SK-N-MC (cell line): ENCODE data around the gene PRKCB.
A peak's percentile ranks its signal among the peaks of the same experiment; 100 is the strongest.

Experiments used
- DNase-seq: peaks from one replicate; pipeline ENCODE4 v3.0.0-alpha.2; 2011; ENCODE audit warnings: low read depth, low spot score
- H3K27ac ChIP-seq: fragments of 200-600 bp; sonication (generic); 2 replicates; pipeline ENCODE4 v1.5.1; 2016; ENCODE audit warnings: mixed run types
- H3K36me3 ChIP-seq: fragments of 200-600 bp; sonication (generic); 2 replicates; pipeline ENCODE4 v1.6.1; 2017; ENCODE audit warnings: antibody characterized with exemption, low read length, mixed read lengths; ENCODE audit not compliant: insufficient read depth
- H3K4me3 ChIP-seq: fragments of 200-600 bp; sonication (generic); 2 replicates; pipeline ENCODE4 v1.5.1; 2016
- H3K9ac ChIP-seq: fragments of 200-600 bp; sonication (generic); 2 replicates; pipeline ENCODE4 v1.8.0; 2017; ENCODE audit warnings: mixed run types, mixed read lengths; ENCODE audit not compliant: insufficient read length
- H3K9me3 ChIP-seq: fragments of 200-600 bp; sonication (generic); 2 replicates; pipeline ENCODE4 v1.6.1; 2017; ENCODE audit warnings: low read depth, mild to moderate bottlenecking, antibody characterized with exemption, low read length, moderate library complexity, mixed read lengths
- EZH2 ChIP-seq: fragments of 200-600 bp; sonication (generic); IDR thresholded peaks from one replicate; pipeline ENCODE4 v1.6.1; 2017; ENCODE audit warnings: antibody characterized with exemption
- FOXP2 ChIP-seq: optimal IDR thresholded peaks from 2 replicates; pipeline ENCODE3; 2011; ENCODE audit warnings: mild to moderate bottlenecking, moderate library complexity; ENCODE audit not compliant: insufficient read depth; ENCODE audit errors: extremely low read length, control extremely low read depth
- POLR2AphosphoS5 ChIP-seq: IDR thresholded peaks from 2 replicates; pipeline ENCODE4 v1.6.1; 2012; ENCODE audit warnings: mild to moderate bottlenecking, low read depth, low read length, borderline replicate concordance

Gene PRKCB

GRCh38 chr16:24035127-24035842, 199.5 kb downstream of the PRKCB start:
- peak overlapping the region; percentile 71 for H3K9ac ChIP-seq
- H3K36me3 ChIP-seq = peaks cover 60% of the 10 kb centered on the region
- H3K9me3 ChIP-seq = no peaks in the 10 kb centered on the region
- peak overlapping the region; percentile 63; the same call in 1 of the 2 replicates for H3K4me3 ChIP-seq
- peak overlapping the region; percentile 98 for H3K27ac ChIP-seq
- TF ChIP-seq FOXP2 (no peak), POLR2AphosphoS5 (no peak), EZH2 (no peak)
- no peak for DNase-seq

- Histone ChIP-seq H3K4me3 (peak overlapping the region; percentile 63), H3K36me3 (peaks cover 60% of the 10 kb centered on the region), H3K27ac (peak overlapping the region; percentile 98), H3K9me3 (no peaks in the 10 kb centered on the region), H3K9ac (peak overlapping the region; percentile 71)
- no peak for DNase-seq
- TF ChIP-seq EZH2 (no peak), FOXP2 (no peak), POLR2AphosphoS5 (no peak)
Measured at GRCh38 chr16:24036038-24036543, 200.3 kb downstream of the PRKCB start.

GRCh38 chr16:24036614-24037013, 200.8 kb downstream of the PRKCB start:
- H3K27ac ChIP-seq = peak overlapping the region; percentile 98
- TF ChIP-seq FOXP2 (no peak), POLR2AphosphoS5 (no peak), EZH2 (no peak)
- peak; percentile 92 for DNase-seq
- peaks cover 59% of the 10 kb centered on the region for H3K36me3 ChIP-seq
- peak overlapping the region; percentile 71 for H3K9ac ChIP-seq
- no peaks in the 10 kb centered on the region for H3K9me3 ChIP-seq
- H3K4me3 ChIP-seq = peak overlapping the region; percentile 63

GRCh38 chr16:24037335-24037734, 201.6 kb downstream of the PRKCB start:
- DNase-seq = no peak
- H3K27ac ChIP-seq = peak overlapping the region; percentile 98
- no peak overlapping the region for H3K4me3 ChIP-seq
- peaks cover 54% of the 10 kb centered on the region for H3K36me3 ChIP-seq
- peak overlapping the region; percentile 17 for H3K9ac ChIP-seq
- H3K9me3 ChIP-seq = no peaks in the 10 kb centered on the region
- TF ChIP-seq FOXP2 (no peak), EZH2 (no peak), POLR2AphosphoS5 (no peak)

GRCh38 chr16:24041834-24042631, 206.2 kb downstream of the PRKCB start:
- peak; percentile 67 for DNase-seq
- Histone ChIP-seq H3K4me3 (no peak overlapping the region), H3K9ac (no peak overlapping the region), H3K9me3 (no peaks in the 10 kb centered on the region), H3K36me3 (peaks cover 38% of the 10 kb centered on the region), H3K27ac (peak overlapping the region; percentile 67; the same call in 1 of the 2 replicates)
- TF ChIP-seq POLR2AphosphoS5 = no peak
- TF ChIP-seq EZH2 = no peak
- no peak for TF ChIP-seq FOXP2

GRCh38 chr16:24044467-24044866, 208.7 kb downstream of the PRKCB start:
- Histone ChIP-seq H3K4me3 (no peak overlapping the region), H3K27ac (peak overlapping the region; percentile 75), H3K9ac (no peak overlapping the region), H3K9me3 (no peaks in the 10 kb centered on the region), H3K36me3 (peaks cover 15% of the 10 kb centered on the region)
- DNase-seq = no peak
- TF ChIP-seq FOXP2 (no peak), POLR2AphosphoS5 (no peak), EZH2 (no peak)

GRCh38 chr16:24045641-24046040, 209.9 kb downstream of the PRKCB start:
- no peak overlapping the region for H3K27ac ChIP-seq
- H3K36me3 ChIP-seq = peaks cover 15% of the 10 kb centered on the region
- H3K9me3 ChIP-seq = no peaks in the 10 kb centered on the region
- TF ChIP-seq EZH2 = no peak
- TF ChIP-seq POLR2AphosphoS5 = no peak
- no peak for TF ChIP-seq FOXP2
- no peak for DNase-seq
- peak overlapping the region; percentile 40 for H3K9ac ChIP-seq
- no peak overlapping the region for H3K4me3 ChIP-seq

GRCh38 chr16:24046442-24046841, 210.7 kb downstream of the PRKCB start:
- H3K9ac ChIP-seq = no peak overlapping the region
- DNase-seq = no peak
- H3K36me3 ChIP-seq = peaks cover 15% of the 10 kb centered on the region
- no peak overlapping the region for H3K27ac ChIP-seq
- TF ChIP-seq EZH2 (no peak), FOXP2 (no peak), POLR2AphosphoS5 (no peak)
- H3K4me3 ChIP-seq = no peak overlapping the region
- H3K9me3 ChIP-seq = no peaks in the 10 kb centered on the region
